Progenitor cell of endocrine pancreas (in vitro differentiated cells): ENCODE data around the gene CDK14. TPM values are rescaled to one million over a fixed set of nuclear protein-coding genes. Genes with fewer than 3 reads are reported as not detected.

Source experiments
- DNase-seq: peaks from one replicate; pipeline ENCODE4 v3.0.0; 2021; ENCODE audit warnings: low spot score; ENCODE audit not compliant: unreplicated experiment
- H3K27ac Mint-ChIP-seq: 2 replicates; pipeline ENCODE4 v1.8.0; 2021; ENCODE audit warnings: mild to moderate bottlenecking, moderate library complexity, mixed read lengths
- H3K27me3 Mint-ChIP-seq: 2 replicates; pipeline ENCODE4 v1.8.0; 2021; ENCODE audit warnings: mixed read lengths
- H3K36me3 Mint-ChIP-seq: 2 replicates; pipeline ENCODE4 v1.8.0; 2022; ENCODE audit warnings: mixed read lengths; ENCODE audit not compliant: insufficient read depth
- H3K4me1 Mint-ChIP-seq: 2 replicates; pipeline ENCODE4 v1.8.0; 2021; ENCODE audit warnings: low read depth, mixed read lengths
- H3K4me3 Mint-ChIP-seq: 2 replicates; pipeline ENCODE4 v1.8.0; 2021; ENCODE audit warnings: low read depth, mild to moderate bottlenecking, moderate library complexity, mixed read lengths
- H3K9me3 Mint-ChIP-seq: 2 replicates; pipeline ENCODE4 v1.8.0; 2021; ENCODE audit warnings: low read depth, mixed read lengths
- total RNA-seq: library from RNA; stranded (reverse); gene quantifications from 2 replicates; pipeline ENCODE4 v1.2.1, GENCODE V29; 2021
- TF ChIP-seq, protein P1 (sequence below): fragments of 200-600 bp; sonication (generic); IDR thresholded peaks from one replicate; pipeline ENCODE4 v1.5.0; 2021; ENCODE audit warnings: antibody characterized with exemption, mild to moderate bottlenecking; ENCODE audit not compliant: unreplicated experiment

Gene CDK14
- total RNA-seq, 1 donor from 2014 or later: 117 TPM

DNA sequence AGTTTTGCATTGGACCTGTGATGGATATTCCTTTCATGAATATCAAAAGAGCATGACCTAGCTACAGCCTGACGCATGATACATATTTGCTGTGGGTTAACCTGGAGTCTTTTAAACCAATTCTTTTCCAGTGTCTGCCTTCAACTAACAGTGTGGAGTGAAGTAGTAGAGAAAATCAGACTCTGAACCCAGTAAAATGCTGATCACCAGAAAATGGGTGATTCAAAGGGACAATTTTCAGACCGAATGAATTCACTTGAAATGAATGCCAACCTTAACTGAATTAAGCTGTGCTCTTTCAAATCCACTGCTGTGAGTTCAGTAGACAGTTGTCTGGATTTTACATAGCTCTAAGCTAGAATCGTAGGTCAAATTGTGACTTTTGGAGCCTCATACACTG is 123.0 kb downstream of the CDK14 start:
- Mint-ChIP-seq H3K36me3 (peaks cover 2% of the 10 kb centered on the region), H3K4me1 (peaks cover 77% of the 10 kb centered on the region), H3K9me3 (no peaks in the 10 kb centered on the region), H3K27ac (peak overlapping the region; percentile 93), H3K27me3 (no peaks in the 10 kb centered on the region), H3K4me3 (no peak overlapping the region)
- DNase-seq: no peak
- TF ChIP-seq, protein P1, sequence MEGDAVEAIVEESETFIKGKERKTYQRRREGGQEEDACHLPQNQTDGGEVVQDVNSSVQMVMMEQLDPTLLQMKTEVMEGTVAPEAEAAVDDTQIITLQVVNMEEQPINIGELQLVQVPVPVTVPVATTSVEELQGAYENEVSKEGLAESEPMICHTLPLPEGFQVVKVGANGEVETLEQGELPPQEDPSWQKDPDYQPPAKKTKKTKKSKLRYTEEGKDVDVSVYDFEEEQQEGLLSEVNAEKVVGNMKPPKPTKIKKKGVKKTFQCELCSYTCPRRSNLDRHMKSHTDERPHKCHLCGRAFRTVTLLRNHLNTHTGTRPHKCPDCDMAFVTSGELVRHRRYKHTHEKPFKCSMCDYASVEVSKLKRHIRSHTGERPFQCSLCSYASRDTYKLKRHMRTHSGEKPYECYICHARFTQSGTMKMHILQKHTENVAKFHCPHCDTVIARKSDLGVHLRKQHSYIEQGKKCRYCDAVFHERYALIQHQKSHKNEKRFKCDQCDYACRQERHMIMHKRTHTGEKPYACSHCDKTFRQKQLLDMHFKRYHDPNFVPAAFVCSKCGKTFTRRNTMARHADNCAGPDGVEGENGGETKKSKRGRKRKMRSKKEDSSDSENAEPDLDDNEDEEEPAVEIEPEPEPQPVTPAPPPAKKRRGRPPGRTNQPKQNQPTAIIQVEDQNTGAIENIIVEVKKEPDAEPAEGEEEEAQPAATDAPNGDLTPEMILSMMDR: no peak

- no peak for DNase-seq
- TF ChIP-seq, protein P1: no peak
- Mint-ChIP-seq H3K27ac (peak overlapping the region; percentile 88), H3K27me3 (no peaks in the 10 kb centered on the region), H3K36me3 (no peaks in the 10 kb centered on the region), H3K9me3 (no peaks in the 10 kb centered on the region), H3K4me1 (peaks cover 77% of the 10 kb centered on the region), H3K4me3 (no peak overlapping the region)
These were observed 125.1 kb downstream of the CDK14 start for GRCh38 chr7:90720984-90721760.

GRCh38 chr7:90721869-90722431 is 125.8 kb downstream of the CDK14 start:
- H3K27me3 Mint-ChIP-seq: no peaks in the 10 kb centered on the region
- peak overlapping the region; percentile 88 for H3K27ac Mint-ChIP-seq
- DNase-seq: no peak
- TF ChIP-seq, protein P1: no peak
- no peaks in the 10 kb centered on the region for H3K9me3 Mint-ChIP-seq
- no peak overlapping the region for H3K4me3 Mint-ChIP-seq
- H3K4me1 Mint-ChIP-seq: peaks cover 77% of the 10 kb centered on the region
- no peaks in the 10 kb centered on the region for H3K36me3 Mint-ChIP-seq

DNA sequence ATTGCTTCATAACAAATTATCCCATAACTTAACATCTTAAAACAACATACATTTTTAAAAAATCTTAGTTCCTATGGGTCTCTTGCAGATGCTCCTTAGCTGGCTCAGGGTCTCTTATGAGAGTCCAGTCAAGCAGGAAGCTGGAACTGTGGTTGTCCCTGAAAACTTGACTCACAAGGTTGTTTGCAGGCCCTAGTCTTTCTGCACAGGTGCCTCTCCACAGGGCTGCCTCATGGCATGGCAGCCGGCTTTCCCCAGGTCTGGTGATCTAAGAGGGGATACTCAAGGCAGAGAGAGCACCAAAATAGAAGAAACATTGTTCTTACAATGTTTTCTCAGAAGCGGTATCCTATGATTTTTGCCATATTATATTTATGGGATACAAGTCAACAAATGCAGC is 127.1 kb downstream of the CDK14 start:
- H3K4me1 Mint-ChIP-seq: peaks cover 75% of the 10 kb centered on the region
- H3K9me3 Mint-ChIP-seq: no peaks in the 10 kb centered on the region
- H3K27ac Mint-ChIP-seq: peak overlapping the region; percentile 56
- TF ChIP-seq, protein P1: no peak
- no peak overlapping the region for H3K4me3 Mint-ChIP-seq
- no peaks in the 10 kb centered on the region for H3K36me3 Mint-ChIP-seq
- no peaks in the 10 kb centered on the region for H3K27me3 Mint-ChIP-seq
- DNase-seq: no peak

DNA sequence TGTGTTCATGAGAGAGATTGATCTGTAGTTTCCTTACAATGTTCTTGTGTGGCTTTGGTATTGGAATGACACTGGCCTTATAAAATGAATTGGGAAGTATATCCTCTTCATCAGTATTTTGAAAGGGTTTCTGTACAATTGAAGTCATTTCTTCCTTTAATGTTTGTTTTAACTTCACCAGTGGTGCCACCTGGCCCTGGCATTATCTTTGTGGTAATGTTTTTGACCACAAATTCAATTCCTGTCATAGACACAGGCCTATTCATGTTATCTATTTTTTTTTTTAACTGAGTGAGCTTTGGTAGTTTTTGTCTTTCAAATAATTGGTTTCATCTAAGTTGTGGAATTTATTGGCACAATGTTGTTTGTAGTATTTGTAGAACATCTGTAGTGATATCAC is 127.7 kb downstream of the CDK14 start:
- no peak for DNase-seq
- H3K27me3 Mint-ChIP-seq: no peaks in the 10 kb centered on the region
- H3K4me1 Mint-ChIP-seq: peaks cover 72% of the 10 kb centered on the region
- no peaks in the 10 kb centered on the region for H3K9me3 Mint-ChIP-seq
- peaks cover 2% of the 10 kb centered on the region for H3K36me3 Mint-ChIP-seq
- H3K27ac Mint-ChIP-seq: peak overlapping the region; percentile 24
- no peak overlapping the region for H3K4me3 Mint-ChIP-seq
- TF ChIP-seq, protein P1: no peak
